Stimulated activated CD8-positive, alpha-beta memory T cell treated with anti-CD3 and anti-CD28 coated beads, Interleukin-2, amount 100 ng/mL, for 1 hour (primary cell): ENCODE measurements around the gene PLCG2.

ENCODE experiments used
- DNase-seq, 2 donors: peaks; one replicate each; pipeline ENCODE4 v3.0.0-alpha.2; 2020; ENCODE audit warnings: low read depth in 2 of 2

PLCG2 gene

GRCh38 chr16:81816351-81816750, 37.3 kb downstream of the PLCG2 start:
- DNase-seq = no peak

DNA sequence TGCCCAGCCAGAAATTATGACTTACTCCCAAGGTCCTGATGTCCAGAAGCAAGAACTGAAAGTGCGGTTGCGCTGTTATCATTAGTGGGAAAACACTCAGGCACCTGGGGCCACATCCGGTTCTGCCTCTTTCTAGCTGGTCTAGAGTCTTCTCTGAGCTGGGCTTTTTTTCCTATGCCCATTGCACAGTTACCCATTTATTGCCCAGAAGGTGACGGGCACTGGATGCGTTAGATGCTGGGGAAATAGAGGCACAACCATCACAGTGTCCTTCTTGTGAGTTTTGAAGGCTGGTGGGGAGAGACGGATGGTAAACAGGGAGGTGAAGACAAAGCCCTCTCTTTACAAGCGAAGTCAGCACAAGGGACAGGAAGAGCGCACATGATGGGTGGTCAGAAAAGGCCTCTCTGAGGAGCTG, 37.7 kb downstream of the PLCG2 start:
- no peak for DNase-seq

DNA sequence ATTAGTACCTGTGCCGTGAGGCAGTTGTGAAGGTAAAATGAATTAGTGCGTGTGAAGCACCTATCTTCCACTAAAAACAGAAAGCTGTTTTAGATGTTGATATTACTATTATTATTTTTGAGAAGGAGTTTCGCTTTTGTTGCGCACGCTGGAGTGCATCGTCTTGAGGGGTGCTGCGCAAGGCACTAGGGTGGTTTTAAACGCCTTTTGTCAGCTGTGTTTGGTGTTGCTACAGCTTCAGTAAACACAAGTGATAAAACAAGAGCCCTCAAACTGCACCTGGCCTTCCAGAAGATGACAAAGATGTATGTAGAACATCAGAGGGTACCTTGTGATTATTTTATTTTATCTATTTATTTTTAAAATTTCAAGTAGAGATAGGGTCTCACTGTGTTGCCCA, 38.2 kb downstream of the PLCG2 start:
- DNase-seq = no peak

DNA sequence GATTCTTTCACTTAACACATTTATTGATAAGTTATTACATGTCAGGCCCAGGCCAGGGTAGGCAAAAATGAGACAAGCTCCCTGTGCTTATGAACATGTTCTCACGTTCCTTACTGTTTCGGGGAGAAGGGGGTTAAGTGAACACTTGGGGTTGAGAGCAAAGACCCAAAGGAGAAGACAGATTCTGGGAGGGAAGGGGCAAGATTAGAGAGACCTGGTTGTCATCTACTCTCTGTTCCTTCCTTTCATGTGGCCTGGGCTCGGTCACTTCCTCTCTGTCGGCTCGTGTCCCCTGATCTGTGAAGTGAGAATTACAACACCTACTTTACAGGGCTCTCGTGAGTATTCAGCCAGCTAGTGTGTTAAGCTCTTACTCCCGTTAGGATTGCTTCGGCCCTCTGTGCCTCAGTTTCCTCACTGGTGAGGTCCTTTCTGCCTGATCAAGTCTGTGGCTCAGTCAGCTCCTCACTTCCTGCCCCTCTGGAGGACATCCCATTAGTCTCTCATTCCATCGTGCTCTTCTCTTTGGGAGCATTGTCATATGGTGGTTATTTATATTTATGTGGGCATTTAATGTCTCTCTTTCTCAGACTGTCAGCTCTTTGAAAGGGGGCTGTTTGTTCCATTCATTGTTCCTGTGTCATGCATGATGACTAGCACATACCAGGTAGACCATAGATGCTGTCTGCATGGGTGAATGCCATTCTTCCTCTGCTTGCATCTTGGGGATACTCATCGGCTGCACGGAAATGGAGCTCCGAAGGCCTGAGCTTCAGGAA, 38.9 kb downstream of the PLCG2 start:
- no peak for DNase-seq

DNA sequence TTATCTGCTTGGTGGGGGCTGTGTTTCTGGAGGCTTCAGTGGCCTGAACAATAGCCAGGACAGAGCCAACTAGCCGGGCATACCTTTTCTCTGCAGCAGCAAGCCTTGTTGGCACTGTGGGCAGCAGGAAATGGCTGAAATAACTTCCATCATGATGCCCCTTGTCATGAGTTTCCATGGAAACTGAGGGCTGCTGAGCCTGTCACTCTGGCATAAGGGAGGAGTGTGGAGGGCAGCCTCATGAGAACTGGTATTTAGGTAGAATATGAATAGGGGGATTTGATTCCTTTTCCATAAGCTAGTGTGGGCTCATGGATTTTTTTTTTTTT, 39.4 kb downstream of the PLCG2 start:
- DNase-seq = no peak

GRCh38 chr16:81818905-81819304, 39.8 kb downstream of the PLCG2 start:
- DNase-seq = no peak

DNA sequence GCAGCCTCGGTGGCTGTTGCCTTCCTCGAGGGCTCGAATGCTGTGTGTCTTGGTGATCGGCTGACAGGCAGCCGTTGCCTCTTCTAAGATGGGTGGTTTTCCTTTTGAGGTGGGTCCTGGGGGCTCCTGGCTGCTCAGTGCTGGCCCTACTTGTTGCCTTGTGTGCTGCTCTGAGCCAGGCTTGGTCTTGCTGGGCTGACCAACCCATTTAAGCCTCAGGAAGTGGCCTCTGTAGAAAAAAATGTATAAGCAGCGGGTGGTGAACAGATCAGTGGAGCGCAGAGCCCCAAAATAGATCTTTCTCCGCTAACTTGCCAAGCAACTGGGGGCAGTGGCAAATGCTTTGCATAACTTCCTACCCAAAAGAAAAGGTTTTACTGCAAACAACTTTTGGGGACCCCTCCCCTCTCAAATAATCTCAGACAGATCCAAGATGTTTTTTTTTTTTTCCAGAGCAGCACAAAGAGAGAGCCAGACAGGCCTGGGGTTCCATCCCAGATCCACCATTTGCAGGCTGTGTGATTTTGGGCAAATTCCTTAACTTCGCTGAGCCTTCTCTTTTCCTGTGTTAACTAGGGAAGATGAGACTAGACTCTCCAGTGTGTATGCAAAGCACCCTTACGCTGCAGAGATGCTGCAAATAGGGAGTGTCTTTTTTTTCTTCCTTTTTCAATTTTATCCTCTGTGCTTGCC, 42.5 kb downstream of the PLCG2 start:
- DNase-seq = no peak

- no peak for DNase-seq
These were observed 44.0 kb downstream of the PLCG2 start for GRCh38 chr16:81823111-81823510.

DNA sequence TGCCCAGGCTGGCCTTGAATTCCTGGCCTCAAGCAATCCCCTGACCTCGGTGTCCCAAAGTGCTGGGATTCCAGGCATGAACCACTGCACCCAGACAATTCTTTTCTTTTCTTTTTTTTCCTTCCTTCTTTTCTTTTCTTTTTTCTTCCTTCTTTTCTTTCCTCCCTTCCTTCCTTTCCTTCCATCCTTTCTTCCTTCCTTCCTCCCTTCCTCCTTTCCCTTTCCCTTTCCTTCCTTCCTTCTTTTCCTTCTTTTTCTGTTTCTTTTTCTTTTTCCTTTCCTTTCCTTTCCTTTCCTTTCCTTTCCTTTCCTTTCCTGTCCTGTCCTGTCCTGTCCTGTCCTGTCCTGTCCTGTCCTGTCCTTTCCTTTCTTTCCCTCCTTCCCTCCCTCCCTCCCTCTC, 44.6 kb downstream of the PLCG2 start:
- no peak for DNase-seq

DNA sequence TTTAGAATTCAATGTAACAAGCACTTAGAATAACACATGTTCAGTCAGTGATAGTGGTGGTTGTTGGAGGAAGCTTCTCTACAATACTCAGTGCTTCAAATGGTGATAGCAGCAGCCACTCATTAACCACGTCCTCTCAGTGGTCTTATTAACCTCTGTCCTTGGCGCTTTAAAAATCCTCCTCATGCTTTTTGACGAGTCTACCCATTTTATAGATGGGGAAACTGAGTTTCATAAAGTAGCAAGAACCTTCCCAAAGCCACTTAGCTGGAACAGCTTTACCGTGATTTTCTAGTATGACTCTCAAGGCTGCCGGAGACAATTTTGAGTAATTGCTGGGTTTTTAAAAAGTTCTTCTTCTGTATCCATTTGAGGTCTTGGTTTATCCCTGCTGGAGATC, 47.4 kb downstream of the PLCG2 start:
- no peak for DNase-seq

- no peak for DNase-seq
These were observed 51.9 kb downstream of the PLCG2 start for GRCh38 chr16:81830845-81831540.

DNA sequence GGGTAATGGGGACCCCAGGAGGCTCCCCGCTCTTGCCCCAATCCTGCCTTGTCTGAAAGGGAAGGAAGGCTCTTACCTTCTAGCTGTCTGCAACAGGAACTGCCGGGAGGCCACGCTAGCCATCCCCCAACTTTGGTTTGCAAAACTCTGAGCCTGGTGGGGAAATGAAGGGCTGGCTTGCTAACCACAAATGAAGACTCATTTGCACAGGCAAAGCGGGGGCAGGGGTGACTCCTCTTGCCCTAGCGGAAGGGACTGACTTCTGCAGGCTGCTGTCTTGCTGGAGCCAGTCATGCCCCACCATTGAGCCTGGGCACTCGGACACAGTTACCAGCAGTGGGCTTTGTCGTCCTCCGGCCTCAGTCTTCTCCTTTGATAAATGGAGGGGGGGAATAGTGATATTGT, 52.6 kb downstream of the PLCG2 start:
- DNase-seq = peak; percentile 31 to 38

- DNase-seq = no peak
These were observed 53.9 kb downstream of the PLCG2 start for GRCh38 chr16:81832801-81833547.

GRCh38 chr16:81833751-81834150, 54.7 kb downstream of the PLCG2 start:
- DNase-seq = no peak

DNA sequence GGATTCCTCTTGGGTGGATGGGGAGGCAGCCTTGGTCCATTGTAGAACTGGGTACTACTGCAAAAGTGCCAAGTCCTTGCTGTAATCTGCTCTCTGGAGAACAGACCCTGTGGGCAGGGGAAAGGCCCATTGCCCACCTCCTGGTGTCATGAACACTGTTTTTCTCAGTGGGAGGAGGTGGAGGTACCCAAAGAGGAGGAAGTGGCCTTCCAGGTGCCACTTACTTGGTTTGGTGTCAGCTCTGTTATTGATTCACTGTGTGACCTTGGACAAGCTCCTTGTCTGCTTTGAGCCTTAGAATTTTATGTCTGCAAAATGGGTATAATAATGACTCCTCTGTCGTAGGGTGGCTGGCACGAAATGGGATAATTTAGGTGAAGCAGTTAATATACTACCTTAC, 55.8 kb downstream of the PLCG2 start:
- no peak for DNase-seq

- DNase-seq = no peak
These were observed 57.4 kb downstream of the PLCG2 start for GRCh38 chr16:81836279-81837054.

GRCh38 chr16:81837312-81837751, 58.2 kb downstream of the PLCG2 start:
- no peak for DNase-seq

DNA sequence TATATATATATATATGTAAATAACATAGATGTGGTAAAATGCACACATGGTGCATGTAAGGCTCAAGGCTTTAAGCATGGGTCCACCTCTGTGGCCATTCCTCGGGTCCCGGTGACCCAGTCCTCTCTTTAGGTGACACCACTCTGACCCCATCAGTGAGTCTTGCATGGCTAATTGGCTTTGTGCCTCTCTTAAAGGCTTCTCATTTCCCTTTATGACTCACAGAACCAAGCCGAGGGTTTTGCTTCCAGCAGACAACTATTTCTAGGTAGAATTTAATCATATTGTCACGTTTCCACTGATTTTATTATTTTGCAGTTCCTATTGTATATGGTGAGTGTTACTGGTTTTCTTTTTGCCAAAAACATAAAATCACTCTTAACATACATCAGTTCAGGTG, 59.7 kb downstream of the PLCG2 start:
- DNase-seq = no peak

DNA sequence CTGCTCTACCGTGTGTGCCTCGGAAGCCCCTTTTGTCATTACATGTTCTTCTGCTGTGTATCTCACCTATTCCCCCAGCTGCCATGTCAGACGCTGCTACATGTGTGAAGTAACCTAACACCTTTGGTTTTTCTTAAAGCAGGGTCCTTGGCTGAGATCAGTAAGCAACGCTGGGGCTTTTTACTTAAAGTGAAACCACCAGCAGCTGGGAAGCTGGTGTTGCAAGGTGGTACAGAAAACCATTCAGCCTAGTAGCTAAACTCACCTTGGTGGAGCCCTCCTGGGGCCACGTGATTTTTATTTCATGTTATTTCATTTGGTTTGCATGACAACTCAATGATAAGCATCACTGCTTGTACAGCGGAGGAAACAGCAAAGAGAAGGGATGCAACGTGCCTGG, 62.6 kb downstream of the PLCG2 start:
- no peak for DNase-seq

- DNase-seq = no peak
These were observed 63.6 kb downstream of the PLCG2 start for GRCh38 chr16:81842564-81843242.

DNA sequence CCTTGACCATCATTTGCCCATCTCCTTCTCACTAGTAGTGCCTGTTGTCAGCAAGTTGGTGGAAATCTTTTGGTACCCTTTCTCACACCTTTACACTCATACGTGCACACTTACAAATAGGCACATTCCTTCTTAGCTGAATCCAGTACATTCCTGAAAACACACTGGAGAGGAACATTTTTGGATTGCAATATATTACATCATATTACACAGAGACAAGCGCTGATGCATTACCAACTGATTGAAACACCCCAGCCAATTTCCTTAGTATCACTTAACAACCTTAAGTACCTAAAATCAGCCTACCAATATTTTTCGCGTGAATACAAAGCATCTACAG, 64.1 kb downstream of the PLCG2 start:
- DNase-seq = no peak
